GM21528 (cell line): ENCODE results near the gene CRTC1.
A peak's percentile ranks its signal among the peaks of the same experiment; 100 is the strongest.
"Not testable (repeated sequence)": the region's sequence is repeated elsewhere in the genome, so short reads cannot be mapped to it uniquely, and the experiment has no call there.

Experiments used
- ATAC-seq: cut with Tn5 transposase; IDR thresholded peaks from one replicate; pipeline ENCODE4 v1.9.1; 2021; ENCODE audit warnings: mild to moderate bottlenecking, moderate library complexity; ENCODE audit not compliant: unreplicated experiment, low FRiP score

The CRTC1 gene

GRCh38 chr19:18668252-18668631 lies 15.2 kb upstream of the CRTC1 start:
- no peak for ATAC-seq

- no peak for ATAC-seq
Measured at GRCh38 chr19:18668744-18669523, 14.5 kb upstream of the CRTC1 start.

- no peak for ATAC-seq
Measured at GRCh38 chr19:18669524-18669817, 14.0 kb upstream of the CRTC1 start.

- ATAC-seq, result no peak
Measured at GRCh38 chr19:18669883-18670282, 13.6 kb upstream of the CRTC1 start.

GRCh38 chr19:18670312-18670711 lies 13.2 kb upstream of the CRTC1 start:
- no peak for ATAC-seq

- ATAC-seq, result no peak
Measured at GRCh38 chr19:18671303-18672043, 12.0 kb upstream of the CRTC1 start.

- ATAC-seq, result no peak
Measured at GRCh38 chr19:18672044-18672451, 11.4 kb upstream of the CRTC1 start.

- ATAC-seq, result no peak
Measured at GRCh38 chr19:18672606-18673337, 10.7 kb upstream of the CRTC1 start.

GRCh38 chr19:18674616-18675015 lies 8.9 kb upstream of the CRTC1 start:
- no peak for ATAC-seq

- no peak for ATAC-seq
Measured at GRCh38 chr19:18675779-18676178, 7.7 kb upstream of the CRTC1 start.

- ATAC-seq, result no peak
Measured at GRCh38 chr19:18676692-18677091, 6.8 kb upstream of the CRTC1 start.

GRCh38 chr19:18677156-18677555 lies 6.3 kb upstream of the CRTC1 start:
- ATAC-seq, result no peak

GRCh38 chr19:18680148-18680547 lies 3.3 kb upstream of the CRTC1 start:
- ATAC-seq, result not testable (repeated sequence)

GRCh38 chr19:18682807-18683108 lies 722 bp upstream of the CRTC1 start:
- no peak for ATAC-seq

- peak; percentile 24 for ATAC-seq
Measured at GRCh38 chr19:18683958-18684641, 620 bp downstream of the CRTC1 start.

GRCh38 chr19:18684642-18684993 lies 1.1 kb downstream of the CRTC1 start:
- ATAC-seq, result no peak

GRCh38 chr19:18685597-18686190 lies 2.2 kb downstream of the CRTC1 start:
- no peak for ATAC-seq

- ATAC-seq, result no peak
Measured at GRCh38 chr19:18687740-18688465, 4.4 kb downstream of the CRTC1 start.

- ATAC-seq, result no peak
Measured at GRCh38 chr19:18696023-18696422, 12.5 kb downstream of the CRTC1 start.

- no peak for ATAC-seq
Measured at GRCh38 chr19:18697680-18698079, 14.2 kb downstream of the CRTC1 start.
